Lower lobe of right lung (tissue), 2 donors: ENCODE measurements around the gene SIGLEC15. TPM values are rescaled to one million over a fixed set of nuclear protein-coding genes. Genes with fewer than 3 reads are reported as not detected.
"Not testable (repeated sequence)": the region's sequence is repeated elsewhere in the genome, so short reads cannot be mapped to it uniquely, and the experiment has no call there.

Experiments
- ATAC-seq, 2 donors: fragments of 200-7000 bp; cut with Tn5 transposase; one replicate each; pipeline ENCODE4 v1.9.1; 2020 to 2022; ENCODE audit warnings: mild to moderate bottlenecking in 2 of 2, moderate library complexity in 2 of 2
- DNase-seq: peaks from one replicate; pipeline ENCODE4 v3.0.0-alpha.2; 2020
- H3K27ac ChIP-seq: fragments of 200-600 bp; one replicate; pipeline ENCODE4 v1.8.0; 2022
- H3K27me3 ChIP-seq: fragments of 200-600 bp; one replicate; pipeline ENCODE4 v1.8.0; 2022; ENCODE audit warnings: low read depth
- H3K36me3 ChIP-seq: fragments of 200-600 bp; one replicate; pipeline ENCODE4 v1.8.0; 2022; ENCODE audit warnings: mild to moderate bottlenecking
- H3K4me1 ChIP-seq: fragments of 200-600 bp; one replicate; pipeline ENCODE4 v1.8.0; 2022
- H3K4me3 ChIP-seq: fragments of 200-600 bp; one replicate; pipeline ENCODE4 v1.8.0; 2022; ENCODE audit warnings: mild to moderate bottlenecking
- H3K9me3 ChIP-seq: fragments of 200-600 bp; one replicate; pipeline ENCODE4 v1.8.0; 2022
- CTCF ChIP-seq: fragments of 200-600 bp; IDR thresholded peaks from one replicate; pipeline ENCODE4 v1.8.0; 2022; ENCODE audit warnings: antibody characterized with exemption, mild to moderate bottlenecking
- intact Hi-C: fragments of 100-400 bp; cut with DNase I; formaldehyde crosslinking; loops from one replicate; pipeline ENCODE4 v1.11.0; 2022
- total RNA-seq: library from RNA; stranded (reverse); fragmentation: NEBNext Ultra II Directional; extraction: Animal tissue kit (Norgen Biotek cat#: 25700); gene quantifications from one replicate; pipeline ENCODE4 v1.2.1, GENCODE V29; 2021
- donor health status: DM: no; HTN: yes; CAD: no; lungs with severe emphysema.

Gene SIGLEC15
- total RNA-seq, 1 donor from 2014 or later: 0.35 TPM

GRCh38 chr18:45844938-45845337, 19.5 kb downstream of the SIGLEC15 start:
- H3K36me3 ChIP-seq: peaks cover 13% of the 10 kb centered on the region
- DNase-seq: no peak
- no peak for TF ChIP-seq CTCF
- intact Hi-C loops: no loop called here
- no peak overlapping the region for H3K4me3 ChIP-seq
- no peaks in the 10 kb centered on the region for H3K27me3 ChIP-seq
- H3K27ac ChIP-seq: no peak overlapping the region
- ATAC-seq: no peak
- no peaks in the 10 kb centered on the region for H3K9me3 ChIP-seq
- no peaks in the 10 kb centered on the region for H3K4me1 ChIP-seq

GRCh38 chr18:45845410-45845809, 19.9 kb downstream of the SIGLEC15 start:
- no peak for TF ChIP-seq CTCF
- Histone ChIP-seq H3K4me1 (no peaks in the 10 kb centered on the region), H3K27me3 (no peaks in the 10 kb centered on the region), H3K4me3 (no peak overlapping the region), H3K27ac (no peak overlapping the region), H3K36me3 (peaks cover 18% of the 10 kb centered on the region), H3K9me3 (no peaks in the 10 kb centered on the region)
- intact Hi-C loops: no loop called here
- DNase-seq: no peak
- no peak for ATAC-seq

GRCh38 chr18:45847119-45847518, 21.6 kb downstream of the SIGLEC15 start:
- Histone ChIP-seq H3K36me3 (peaks cover 31% of the 10 kb centered on the region), H3K4me1 (no peaks in the 10 kb centered on the region), H3K27me3 (no peaks in the 10 kb centered on the region), H3K4me3 (no peak overlapping the region), H3K27ac (no peak overlapping the region), H3K9me3 (no peaks in the 10 kb centered on the region)
- TF ChIP-seq CTCF: no peak
- DNase-seq (no peak), ATAC-seq (no peak)
- intact Hi-C loops: no loop called here

- H3K27me3 ChIP-seq, H3K4me1 ChIP-seq, H3K27ac ChIP-seq, ATAC-seq, H3K4me3 ChIP-seq, DNase-seq, intact Hi-C loops, H3K9me3 ChIP-seq: not testable (repeated sequence)
- peaks cover 46% of the 10 kb centered on the region for H3K36me3 ChIP-seq
Measured at GRCh38 chr18:45848643-45849042, 23.2 kb downstream of the SIGLEC15 start.

GRCh38 chr18:45849529-45849928, 24.1 kb downstream of the SIGLEC15 start:
- intact Hi-C loops: no loop called here
- H3K27ac ChIP-seq: no peak overlapping the region
- no peak for DNase-seq
- TF ChIP-seq CTCF: no peak
- no peaks in the 10 kb centered on the region for H3K9me3 ChIP-seq
- no peaks in the 10 kb centered on the region for H3K4me1 ChIP-seq
- H3K4me3 ChIP-seq: no peak overlapping the region
- ATAC-seq: no peak
- no peaks in the 10 kb centered on the region for H3K27me3 ChIP-seq
- peaks cover 55% of the 10 kb centered on the region for H3K36me3 ChIP-seq

GRCh38 chr18:45850021-45850420, 24.5 kb downstream of the SIGLEC15 start:
- DNase-seq (no peak), ATAC-seq (no peak)
- TF ChIP-seq CTCF: no peak
- Histone ChIP-seq H3K4me1 (no peaks in the 10 kb centered on the region), H3K27me3 (no peaks in the 10 kb centered on the region), H3K27ac (no peak overlapping the region), H3K36me3 (peaks cover 60% of the 10 kb centered on the region), H3K9me3 (no peaks in the 10 kb centered on the region), H3K4me3 (no peak overlapping the region)
- intact Hi-C loops: no loop called here
